AG09319 (cell line): ENCODE measurements around the gene HBA2.
"Not testable (repeated sequence)": the region's sequence is repeated elsewhere in the genome, so short reads cannot be mapped to it uniquely, and the experiment has no call there.

ENCODE experiments used
- DNase-seq: peaks from one replicate; pipeline ENCODE4 v3.0.0-alpha.2; 2010; ENCODE audit warnings: low read depth; ENCODE audit errors: extremely low read depth
- TF ChIP-seq, protein P1 (sequence below): IDR thresholded peaks from 2 replicates; pipeline ENCODE4 v1.5.1; 2011; ENCODE audit warnings: low read depth, mild to moderate bottlenecking, inconsistent platforms, low read length, moderate library complexity

HBA2 gene

DNA sequence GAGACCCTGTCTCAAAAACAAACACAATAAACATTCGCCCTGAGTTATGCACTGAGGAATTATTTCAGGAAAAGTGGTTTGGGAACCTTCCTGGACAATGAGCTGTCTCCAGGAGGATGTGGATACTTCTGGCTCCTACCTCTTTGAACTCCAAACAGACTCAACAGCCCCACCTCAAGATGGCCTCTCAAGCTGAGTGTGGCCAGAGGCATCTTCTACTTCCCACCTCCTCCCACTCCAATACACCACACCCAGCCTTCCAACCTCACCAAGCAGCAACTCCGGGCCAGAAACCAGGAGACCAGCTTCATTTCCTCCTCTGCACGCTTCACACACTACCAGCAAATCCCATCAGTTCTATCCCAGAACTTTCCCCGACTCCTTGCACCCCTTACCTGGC, 19.2 kb downstream of the HBA2 start:
- TF ChIP-seq, protein P1, sequence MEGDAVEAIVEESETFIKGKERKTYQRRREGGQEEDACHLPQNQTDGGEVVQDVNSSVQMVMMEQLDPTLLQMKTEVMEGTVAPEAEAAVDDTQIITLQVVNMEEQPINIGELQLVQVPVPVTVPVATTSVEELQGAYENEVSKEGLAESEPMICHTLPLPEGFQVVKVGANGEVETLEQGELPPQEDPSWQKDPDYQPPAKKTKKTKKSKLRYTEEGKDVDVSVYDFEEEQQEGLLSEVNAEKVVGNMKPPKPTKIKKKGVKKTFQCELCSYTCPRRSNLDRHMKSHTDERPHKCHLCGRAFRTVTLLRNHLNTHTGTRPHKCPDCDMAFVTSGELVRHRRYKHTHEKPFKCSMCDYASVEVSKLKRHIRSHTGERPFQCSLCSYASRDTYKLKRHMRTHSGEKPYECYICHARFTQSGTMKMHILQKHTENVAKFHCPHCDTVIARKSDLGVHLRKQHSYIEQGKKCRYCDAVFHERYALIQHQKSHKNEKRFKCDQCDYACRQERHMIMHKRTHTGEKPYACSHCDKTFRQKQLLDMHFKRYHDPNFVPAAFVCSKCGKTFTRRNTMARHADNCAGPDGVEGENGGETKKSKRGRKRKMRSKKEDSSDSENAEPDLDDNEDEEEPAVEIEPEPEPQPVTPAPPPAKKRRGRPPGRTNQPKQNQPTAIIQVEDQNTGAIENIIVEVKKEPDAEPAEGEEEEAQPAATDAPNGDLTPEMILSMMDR = no peak
- DNase-seq = no peak

DNA sequence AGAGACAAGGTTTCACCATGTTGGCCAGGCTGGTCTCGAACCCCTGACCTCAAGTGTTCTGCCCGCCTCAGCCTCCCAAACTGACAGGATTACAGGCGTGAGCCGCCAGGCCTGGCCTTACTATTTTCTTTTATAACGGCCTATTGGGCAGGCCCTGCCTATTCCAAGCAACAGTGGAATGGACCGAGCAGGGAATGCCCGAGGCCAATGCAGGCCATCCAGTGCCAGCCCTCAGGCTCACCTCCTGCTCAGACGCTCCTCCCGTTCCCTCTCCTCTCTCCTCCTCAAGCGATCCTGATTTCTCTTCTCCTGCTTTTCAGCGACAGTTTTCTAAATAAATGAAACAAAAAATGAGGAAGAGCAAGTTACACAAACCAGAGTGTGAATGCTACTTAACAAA, 20.0 kb downstream of the HBA2 start:
- no peak for DNase-seq
- TF ChIP-seq, protein P1 = no peak

DNA sequence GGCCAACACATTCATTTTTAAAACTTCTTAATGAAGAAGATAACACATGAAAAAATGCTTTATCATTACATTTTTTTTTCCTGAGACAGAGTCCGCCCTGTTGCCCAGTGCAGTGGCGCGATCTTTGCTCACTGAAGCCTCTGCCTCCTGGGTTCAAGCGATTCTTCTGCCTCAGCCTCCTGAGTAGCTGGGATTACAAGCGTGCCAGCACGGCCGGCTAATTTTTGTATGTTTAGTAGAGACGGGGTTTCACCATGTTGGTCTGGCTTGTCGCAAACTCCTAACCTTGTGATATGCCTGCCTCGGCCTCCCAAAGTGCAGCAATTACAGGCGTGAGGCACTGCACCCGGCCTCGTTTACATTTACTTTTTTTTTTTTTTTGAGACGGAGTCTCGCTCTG, 20.8 kb downstream of the HBA2 start:
- DNase-seq = no peak
- TF ChIP-seq, protein P1 = no peak

DNA sequence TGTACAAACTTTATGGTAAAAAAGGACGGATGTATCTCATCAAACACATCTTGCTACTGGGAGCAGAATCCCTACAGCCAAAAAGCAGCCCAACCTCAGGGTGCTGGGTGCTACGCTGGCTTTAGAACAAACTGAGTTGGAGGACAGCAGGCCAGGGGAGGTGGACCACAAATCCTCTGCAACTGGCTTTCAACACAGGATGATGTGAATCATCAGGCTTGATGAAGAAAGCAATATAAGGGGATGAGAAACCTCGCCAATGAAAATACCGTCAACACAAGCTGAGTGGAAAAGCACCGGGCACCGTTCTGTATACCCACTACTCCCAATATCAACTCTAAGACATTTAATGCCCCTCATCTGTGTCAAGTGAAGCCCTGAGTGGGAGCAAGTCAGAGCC, 21.8 kb downstream of the HBA2 start:
- no peak for DNase-seq
- TF ChIP-seq, protein P1 = no peak

DNA sequence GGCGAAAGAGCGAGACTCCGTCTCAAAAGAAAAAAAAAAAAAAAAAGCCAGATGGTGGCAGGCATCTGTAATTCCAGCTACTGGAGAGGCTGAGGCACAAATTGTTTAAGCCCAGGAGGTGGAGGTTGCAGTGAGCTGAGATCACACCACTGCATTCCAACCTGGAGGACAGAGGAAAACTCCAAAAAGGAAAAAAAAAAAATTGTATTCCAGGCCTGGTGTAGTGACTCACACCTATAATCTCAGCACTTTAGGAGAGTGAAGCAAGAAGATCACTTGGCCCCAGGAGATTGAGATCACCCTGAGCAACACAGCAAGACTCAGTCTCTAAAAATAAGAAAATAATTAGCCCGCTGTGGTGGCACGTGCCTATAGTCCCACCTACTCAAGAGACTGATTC, 27.7 kb downstream of the HBA2 start:
- DNase-seq = no peak
- TF ChIP-seq, protein P1 = no peak

DNA sequence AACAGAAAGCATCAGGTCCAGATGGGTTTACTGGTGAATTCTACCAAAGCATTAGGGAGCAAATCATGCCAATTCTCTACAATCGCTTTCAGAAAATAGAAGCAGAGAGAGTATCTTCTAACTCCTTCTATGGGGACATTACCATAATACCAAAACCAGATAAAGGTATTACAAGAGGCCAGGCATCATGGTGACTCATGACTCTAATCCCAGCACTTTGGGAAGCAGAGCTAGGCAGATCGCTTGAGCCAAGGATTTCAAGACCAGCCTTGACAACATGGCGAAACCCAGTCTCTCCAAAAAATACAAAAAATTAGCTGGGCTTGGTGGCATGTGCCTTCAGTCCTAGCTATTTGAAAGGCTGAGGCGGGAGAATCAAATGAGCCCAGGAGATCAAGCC, 30.6 kb downstream of the HBA2 start:
- TF ChIP-seq, protein P1 = no peak
- DNase-seq = no peak

DNA sequence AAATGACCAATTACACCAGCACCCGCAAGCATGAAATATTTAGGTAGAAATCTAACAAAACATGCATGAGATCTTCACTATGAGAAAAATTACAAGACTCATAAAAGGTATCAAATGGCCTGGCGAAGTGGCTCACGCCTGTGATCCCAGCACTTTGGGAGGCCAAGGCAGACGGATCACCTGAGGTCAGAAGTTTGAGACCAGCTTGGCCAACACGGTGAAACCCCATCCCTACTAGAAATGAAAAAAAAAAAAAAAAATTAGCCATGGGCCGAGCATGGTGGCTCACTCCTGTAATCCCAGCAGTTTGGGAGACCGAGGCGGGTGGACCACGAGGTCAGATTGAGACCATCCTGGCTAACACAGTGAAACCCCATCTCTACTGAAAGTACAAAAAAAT, 31.4 kb downstream of the HBA2 start:
- not testable (repeated sequence) for DNase-seq

DNA sequence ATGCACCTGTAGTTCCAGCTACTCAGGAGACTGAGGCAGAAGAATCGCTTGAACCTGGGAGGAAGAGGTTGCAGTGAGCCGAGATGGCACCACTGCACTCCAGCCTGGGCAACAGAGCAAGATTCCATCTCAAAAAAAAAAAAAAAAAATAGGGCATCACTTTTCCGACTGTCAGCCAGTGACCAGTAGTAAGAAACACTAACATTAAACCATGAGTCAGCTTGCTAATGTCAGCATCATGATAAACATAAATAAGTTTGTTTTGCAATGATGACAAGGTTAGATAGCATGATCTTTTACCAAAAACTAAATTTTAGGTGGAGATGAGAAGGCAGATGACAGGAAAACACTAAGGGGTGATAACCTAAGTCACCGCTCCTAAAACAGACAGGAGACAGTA, 36.7 kb downstream of the HBA2 start:
- not testable (repeated sequence) for DNase-seq

DNA sequence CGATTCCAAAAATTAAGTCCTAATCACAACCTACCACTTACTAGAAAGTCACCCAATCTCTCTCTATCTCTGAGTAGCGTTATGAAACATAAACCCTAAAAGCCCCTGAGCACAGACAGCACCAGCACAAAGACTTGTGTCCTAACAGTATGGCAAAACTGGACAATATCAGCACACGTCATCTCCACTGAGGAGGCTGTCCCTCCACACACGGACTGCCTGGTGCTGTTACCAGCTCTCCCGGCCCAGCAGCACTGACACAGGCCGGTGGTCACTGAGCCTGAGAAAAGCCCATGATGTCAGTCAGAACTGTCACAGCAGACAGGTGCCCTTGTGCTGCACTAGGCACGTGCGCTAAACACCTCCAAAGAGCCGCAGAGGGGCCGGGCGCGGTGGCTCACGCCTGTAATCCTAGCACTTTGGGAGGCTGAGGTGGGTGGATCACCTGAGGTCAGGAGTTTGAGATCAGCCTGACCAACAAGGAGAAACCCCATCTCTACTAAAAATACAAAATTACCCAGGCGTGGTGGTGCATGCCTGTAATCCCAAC, 39.0 kb downstream of the HBA2 start:
- DNase-seq = not testable (repeated sequence)
